ENCODE data around the gene MAJIN. TPM values are rescaled to one million over a fixed set of nuclear protein-coding genes. Genes with fewer than 3 reads are reported as not detected.
"Not testable (repeated sequence)": the region's sequence is repeated elsewhere in the genome, so short reads cannot be mapped to it uniquely, and the experiment has no call there.

The MAJIN gene
- total RNA-seq, 1 experiment from 2014 or later, result not detected

- intact Hi-C loops (cut with micrococcal nuclease), result no loop called here
- H3K4me1 Mint-ChIP-seq (ENCODE audit: insufficient read depth, unreplicated experiment), result no peaks in the 10 kb centered on the region
- H3K4me3 Mint-ChIP-seq (ENCODE audit: unreplicated experiment), result no peak overlapping the region
- H3K9me3 Mint-ChIP-seq (ENCODE audit: unreplicated experiment), result no peaks in the 10 kb centered on the region
- POLR2A ChIA-PET, result no interaction called here
- no peaks in the 10 kb centered on the region for H3K36me3 Mint-ChIP-seq (ENCODE audit: insufficient read depth, unreplicated experiment)
- TF ChIP-seq CTCF (IDR thresholded peaks at IDR 0.05; ENCODE audit: unreplicated experiment), result no peak
- BruUV-seq (replicated peaks), result no TSS peak
- CTCF ChIA-PET, result no interaction called here
- H3K27me3 Mint-ChIP-seq (ENCODE audit: insufficient read depth, unreplicated experiment), result no peaks in the 10 kb centered on the region
- DNase-seq (ENCODE audit: unreplicated experiment), result no peak
- no peak overlapping the region for H3K27ac Mint-ChIP-seq (ENCODE audit: low read depth, unreplicated experiment)
Measured at GRCh38 chr11:64987998-64988854, 16.3 kb upstream of the MAJIN start.

- POLR2A ChIA-PET; H3K4me1 Mint-ChIP-seq (ENCODE audit: insufficient read depth, unreplicated experiment); H3K4me3 Mint-ChIP-seq (ENCODE audit: unreplicated experiment); DNase-seq (ENCODE audit: unreplicated experiment); H3K9me3 Mint-ChIP-seq (ENCODE audit: unreplicated experiment); H3K36me3 Mint-ChIP-seq (ENCODE audit: insufficient read depth, unreplicated experiment); BruUV-seq (replicated peaks); H3K27ac Mint-ChIP-seq (ENCODE audit: low read depth, unreplicated experiment); intact Hi-C loops (cut with micrococcal nuclease): not testable (repeated sequence)
- H3K27me3 Mint-ChIP-seq (ENCODE audit: insufficient read depth, unreplicated experiment), result peaks cover 11% of the 10 kb centered on the region
- CTCF ChIA-PET, result interaction anchor here (0.7 kb wide), 1 partner anchor 138 kb away, joined by 4 read pairs; no protein-coding TSS in a partner anchor
Measured at GRCh38 chr11:64983339-64983738, 11.4 kb upstream of the MAJIN start.

- BruUV-seq (replicated peaks), result no TSS peak
- Mint-ChIP-seq H3K4me3 (ENCODE audit: unreplicated experiment) (no peak overlapping the region), H3K27me3 (ENCODE audit: insufficient read depth, unreplicated experiment) (no peaks in the 10 kb centered on the region), H3K4me1 (ENCODE audit: insufficient read depth, unreplicated experiment) (no peaks in the 10 kb centered on the region), H3K9me3 (ENCODE audit: unreplicated experiment) (no peaks in the 10 kb centered on the region), H3K36me3 (ENCODE audit: insufficient read depth, unreplicated experiment) (no peaks in the 10 kb centered on the region), H3K27ac (ENCODE audit: low read depth, unreplicated experiment) (no peak overlapping the region)
- TF ChIP-seq CTCF (IDR thresholded peaks at IDR 0.05; ENCODE audit: unreplicated experiment), result no peak
- no peak for DNase-seq (ENCODE audit: unreplicated experiment)
- ChIA-PET POLR2A (no interaction called here), CTCF (interaction anchor here (0.6 kb wide), 1 partner anchor 523 kb away, joined by 3 read pairs; no protein-coding TSS in a partner anchor)
- intact Hi-C loops (cut with micrococcal nuclease), result no loop called here
Measured at GRCh38 chr11:64976651-64977050, 4.7 kb upstream of the MAJIN start.

GRCh38 chr11:64974124-64974523 lies 2.2 kb upstream of the MAJIN start:
- no peak overlapping the region for H3K27ac Mint-ChIP-seq (ENCODE audit: low read depth, unreplicated experiment)

More at GRCh38 chr11:64974124-64974523, 2.2 kb upstream of the MAJIN start:
- intact Hi-C loops (cut with micrococcal nuclease), result no loop called here
- Mint-ChIP-seq H3K9me3 (ENCODE audit: unreplicated experiment) (no peaks in the 10 kb centered on the region), H3K36me3 (ENCODE audit: insufficient read depth, unreplicated experiment) (peaks cover 5% of the 10 kb centered on the region), H3K27me3 (ENCODE audit: insufficient read depth, unreplicated experiment) (no peaks in the 10 kb centered on the region), H3K4me1 (ENCODE audit: insufficient read depth, unreplicated experiment) (peaks cover 14% of the 10 kb centered on the region), H3K4me3 (ENCODE audit: unreplicated experiment) (no peak overlapping the region)
- TF ChIP-seq CTCF (IDR thresholded peaks at IDR 0.05; ENCODE audit: unreplicated experiment), result no peak
- no peak for DNase-seq (ENCODE audit: unreplicated experiment)
- BruUV-seq (replicated peaks), result no TSS peak
- ChIA-PET POLR2A (no interaction called here), CTCF (no interaction called here)

Data from MCF 10A (cell line).